Ovary (tissue), 3 donors: Measurements from ENCODE around the gene TCF4.

ENCODE experiments used
- POLR2A ChIP-seq: fragments of 450-650 bp; IDR thresholded peaks from one replicate; pipeline ENCODE4 v1.6.1; 2017; ENCODE audit warnings: antibody characterized with exemption, mild to moderate bottlenecking, moderate library complexity
- TF ChIP-seq, protein P1 (sequence below), 3 donors: fragments of 450-650 bp in 2 of 3; fragments of 200-600 bp in 1 of 3; IDR thresholded peaks; one replicate each; pipeline versions ENCODE4 v1.5.1 to v1.8.0; 2016 to 2022; ENCODE audit warnings: antibody characterized with exemption in 3 of 3, mild to moderate bottlenecking in 1 of 3
- donor health status: DM: no; HTN: no; CAD: no.

DNA sequence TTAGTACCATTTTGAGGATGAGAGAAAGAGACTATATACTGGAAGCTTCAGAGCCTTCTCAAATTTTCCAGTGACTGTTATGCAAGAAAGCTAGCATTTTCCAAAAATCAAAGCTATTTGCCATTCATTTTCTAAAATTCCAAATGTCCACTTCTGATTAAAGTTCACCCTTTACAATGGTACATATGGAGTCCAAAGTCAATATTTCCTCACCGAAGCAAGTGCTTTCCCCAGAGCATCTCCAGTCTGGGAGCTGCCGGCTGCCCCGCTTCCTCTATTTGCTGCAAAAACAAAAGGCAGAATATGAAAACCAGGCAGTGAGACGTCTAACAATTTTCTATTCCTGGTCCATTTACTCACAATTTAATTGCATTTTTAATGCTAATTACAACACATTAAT lies 326.7 kb downstream of the TCF4 start:
- TF ChIP-seq, protein P1, sequence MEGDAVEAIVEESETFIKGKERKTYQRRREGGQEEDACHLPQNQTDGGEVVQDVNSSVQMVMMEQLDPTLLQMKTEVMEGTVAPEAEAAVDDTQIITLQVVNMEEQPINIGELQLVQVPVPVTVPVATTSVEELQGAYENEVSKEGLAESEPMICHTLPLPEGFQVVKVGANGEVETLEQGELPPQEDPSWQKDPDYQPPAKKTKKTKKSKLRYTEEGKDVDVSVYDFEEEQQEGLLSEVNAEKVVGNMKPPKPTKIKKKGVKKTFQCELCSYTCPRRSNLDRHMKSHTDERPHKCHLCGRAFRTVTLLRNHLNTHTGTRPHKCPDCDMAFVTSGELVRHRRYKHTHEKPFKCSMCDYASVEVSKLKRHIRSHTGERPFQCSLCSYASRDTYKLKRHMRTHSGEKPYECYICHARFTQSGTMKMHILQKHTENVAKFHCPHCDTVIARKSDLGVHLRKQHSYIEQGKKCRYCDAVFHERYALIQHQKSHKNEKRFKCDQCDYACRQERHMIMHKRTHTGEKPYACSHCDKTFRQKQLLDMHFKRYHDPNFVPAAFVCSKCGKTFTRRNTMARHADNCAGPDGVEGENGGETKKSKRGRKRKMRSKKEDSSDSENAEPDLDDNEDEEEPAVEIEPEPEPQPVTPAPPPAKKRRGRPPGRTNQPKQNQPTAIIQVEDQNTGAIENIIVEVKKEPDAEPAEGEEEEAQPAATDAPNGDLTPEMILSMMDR (IDR thresholded peaks at IDR 0.05): no peak
- TF ChIP-seq POLR2A: no peak
